ENCODE data around the gene ADGRB3. TPM values are rescaled to one million over a fixed set of nuclear protein-coding genes. Genes with fewer than 3 reads are reported as not detected.

The ADGRB3 gene
- polyA plus RNA-seq, 3 donors = 0.04 to 0.23 (median 0.05) TPM

GRCh38 chr6:69331886-69332285 is 696.8 kb downstream of the ADGRB3 start:
- no peaks in the 10 kb centered on the region for H3K9me3 ChIP-seq (replicated peaks in 1 of 2; ENCODE audit: control insufficient read depth in 1 of 2, insufficient read depth in 1 of 2, low read length in 2 of 2)
- H3K9me3 Mint-ChIP-seq = no peaks in the 10 kb centered on the region
- no peaks in the 10 kb centered on the region for H3K36me3 Mint-ChIP-seq
- no peaks in the 10 kb centered on the region for H3K36me3 ChIP-seq (replicated peaks in 1 of 2; ENCODE audit: control insufficient read depth in 1 of 2, insufficient read depth in 2 of 2, low read length in 2 of 2)
- no peaks in the 10 kb centered on the region for H3K4me1 Mint-ChIP-seq
- H3K27ac Mint-ChIP-seq = no peak overlapping the region
- DNase-seq = no peak
- no peak overlapping the region for H3K4me3 ChIP-seq (replicated peaks in 1 of 3; ENCODE audit: low read depth in 2 of 3, low read length in 3 of 3)
- WGBS (ENCODE audit: insufficient coverage) = no CpG with 5 or more reads among the region's 2 CpGs
- intact Hi-C loops (cut with micrococcal nuclease) = no loop called here
- no peak overlapping the region for H3K9ac ChIP-seq (ENCODE audit: insufficient read depth, low read length, poor library complexity, severe bottlenecking)
- H3K27ac ChIP-seq (ENCODE audit: low read depth in 1 of 2, low read length in 2 of 2) = no peak overlapping the region
- H4K20me1 ChIP-seq (ENCODE audit: insufficient read depth, low read length) = no peaks in the 10 kb centered on the region
- no peak overlapping the region for H3K4me2 ChIP-seq (replicated peaks; ENCODE audit: extremely low read depth, low read length, poor library complexity, severe bottlenecking)
- H2AFZ ChIP-seq (ENCODE audit: insufficient read depth, low read depth, low read length, poor library complexity, severe bottlenecking) = no peak overlapping the region
- no peak overlapping the region for H3K4me3 Mint-ChIP-seq
- H3K4me1 ChIP-seq (ENCODE audit: control insufficient read depth in 1 of 2, insufficient read depth in 2 of 2, low read length in 2 of 2) = no peaks in the 10 kb centered on the region
- H3K27me3 ChIP-seq (ENCODE audit: control insufficient read depth in 2 of 2, insufficient read depth in 2 of 2, low read length in 2 of 2) = no peaks in the 10 kb centered on the region
- no peaks in the 10 kb centered on the region for H3K27me3 Mint-ChIP-seq (ENCODE audit: low read depth in 3 of 3)
- H3K79me2 ChIP-seq (ENCODE audit: insufficient read depth, low read length) = no peaks in the 10 kb centered on the region
- no peak for TF ChIP-seq CTCF (IDR thresholded peaks at IDR 0.05)

- H3K9me3 ChIP-seq (replicated peaks in 1 of 2; ENCODE audit: control insufficient read depth in 1 of 2, insufficient read depth in 1 of 2, low read length in 2 of 2) = no peaks in the 10 kb centered on the region
- no peak overlapping the region for H3K27ac ChIP-seq (ENCODE audit: low read depth in 1 of 2, low read length in 2 of 2)
- no peaks in the 10 kb centered on the region for H3K27me3 Mint-ChIP-seq (ENCODE audit: low read depth in 3 of 3)
- no peak for TF ChIP-seq CTCF (IDR thresholded peaks at IDR 0.05)
- no peak for DNase-seq
- no peak overlapping the region for H3K4me2 ChIP-seq (replicated peaks; ENCODE audit: extremely low read depth, low read length, poor library complexity, severe bottlenecking)
- 100% methylated on average over 1 of the region's 3 CpGs for WGBS (ENCODE audit: insufficient coverage)
- no peaks in the 10 kb centered on the region for H3K36me3 Mint-ChIP-seq
- no peak overlapping the region for H3K9ac ChIP-seq (ENCODE audit: insufficient read depth, low read length, poor library complexity, severe bottlenecking)
- no peaks in the 10 kb centered on the region for H4K20me1 ChIP-seq (ENCODE audit: insufficient read depth, low read length)
- intact Hi-C loops (cut with micrococcal nuclease) = no loop called here
- H3K27me3 ChIP-seq (ENCODE audit: control insufficient read depth in 2 of 2, insufficient read depth in 2 of 2, low read length in 2 of 2) = no peaks in the 10 kb centered on the region
- H3K4me1 ChIP-seq (ENCODE audit: control insufficient read depth in 1 of 2, insufficient read depth in 2 of 2, low read length in 2 of 2) = no peaks in the 10 kb centered on the region
- H3K36me3 ChIP-seq (replicated peaks in 1 of 2; ENCODE audit: control insufficient read depth in 1 of 2, insufficient read depth in 2 of 2, low read length in 2 of 2) = no peaks in the 10 kb centered on the region
- no peak overlapping the region for H3K4me3 Mint-ChIP-seq
- H3K9me3 Mint-ChIP-seq = no peaks in the 10 kb centered on the region
- no peak overlapping the region for H3K27ac Mint-ChIP-seq
- no peaks in the 10 kb centered on the region for H3K4me1 Mint-ChIP-seq
- H2AFZ ChIP-seq (ENCODE audit: insufficient read depth, low read depth, low read length, poor library complexity, severe bottlenecking) = no peak overlapping the region
- no peak overlapping the region for H3K4me3 ChIP-seq (replicated peaks in 1 of 3; ENCODE audit: low read depth in 2 of 3, low read length in 3 of 3)
- no peaks in the 10 kb centered on the region for H3K79me2 ChIP-seq (ENCODE audit: insufficient read depth, low read length)
Measured at GRCh38 chr6:69337311-69337710, 702.2 kb downstream of the ADGRB3 start.
